SK-N-SH treated with all-trans-retinoic acid at 6 μM for 48 hours (cell line): Measurements from ENCODE around the gene SH2D6.
A peak's percentile ranks its signal among the peaks of the same experiment; 100 is the strongest.

Experiments
- ATAC-seq: fragments of 200-7000 bp; cut with Tn5 transposase; 3 replicates; pipeline ENCODE4 v1.9.1; 2020; ENCODE audit warnings: mild to moderate bottlenecking, moderate library complexity
- ARNTL ChIP-seq: fragments of 450-650 bp; formaldehyde crosslinking; IDR thresholded peaks from 2 replicates; pipeline ENCODE4 v1.5.0; 2020; ENCODE audit warnings: low read depth, mild to moderate bottlenecking, moderate library complexity, borderline replicate concordance
- CSDC2 ChIP-seq: fragments of 250-450 bp; sonication (Bioruptor Pico); IDR thresholded peaks from 2 replicates; pipeline ENCODE4 v1.5.0; 2020; ENCODE audit warnings: mild to moderate bottlenecking, moderate library complexity
- GLIS3 ChIP-seq: fragments of 250-450 bp; sonication (Bioruptor Pico); IDR thresholded peaks from 2 replicates; pipeline ENCODE4 v1.5.0; 2020; ENCODE audit warnings: mild to moderate bottlenecking, moderate library complexity
- ISL1 ChIP-seq: fragments of 250-450 bp; sonication (Bioruptor Pico); IDR thresholded peaks from 2 replicates; pipeline ENCODE4 v2.1.2; 2022; ENCODE audit warnings: mild to moderate bottlenecking, moderate library complexity
- PPARA ChIP-seq: fragments of 250-450 bp; sonication (Bioruptor Pico); IDR thresholded peaks from 2 replicates; pipeline ENCODE4 v1.5.0; 2020; ENCODE audit warnings: mild to moderate bottlenecking, borderline replicate concordance
- RARB ChIP-seq: fragments of 250-450 bp; sonication (Bioruptor Pico); IDR thresholded peaks from 2 replicates; pipeline ENCODE4 v1.8.0; 2021; ENCODE audit warnings: mild to moderate bottlenecking, moderate library complexity
- TCF4 ChIP-seq: fragments of 250-450 bp; sonication (Bioruptor Pico); IDR thresholded peaks from 2 replicates; pipeline ENCODE4 v1.8.0; 2021; ENCODE audit warnings: mild to moderate bottlenecking, moderate library complexity, borderline replicate concordance
- TOX ChIP-seq: fragments of 250-450 bp; sonication (Bioruptor Pico); IDR thresholded peaks from 2 replicates; pipeline ENCODE4 v1.8.0; 2021; ENCODE audit warnings: mild to moderate bottlenecking, moderate library complexity, borderline replicate concordance
- ZC3H10 ChIP-seq: fragments of 250-450 bp; sonication (Bioruptor Pico); IDR thresholded peaks from 2 replicates; pipeline ENCODE4 v1.5.1; 2021; ENCODE audit warnings: mild to moderate bottlenecking, moderate library complexity
- ZFP3 ChIP-seq: fragments of 250-450 bp; sonication (Bioruptor Pico); IDR thresholded peaks from 2 replicates; pipeline ENCODE4 v1.5.0; 2020; ENCODE audit warnings: mild to moderate bottlenecking, moderate library complexity
- ZFP30 ChIP-seq: fragments of 450-650 bp; formaldehyde crosslinking; IDR thresholded peaks from 2 replicates; pipeline ENCODE4 v1.5.0; 2022; ENCODE audit warnings: mild to moderate bottlenecking, moderate library complexity
- ZNF8 ChIP-seq: fragments of 450-650 bp; formaldehyde crosslinking; IDR thresholded peaks from 2 replicates; pipeline ENCODE4 v1.5.0; 2020; ENCODE audit warnings: mild to moderate bottlenecking, moderate library complexity
- TF ChIP-seq, protein P1 (sequence below): fragments of 250-450 bp; sonication (Bioruptor Pico); IDR thresholded peaks from 2 replicates; pipeline ENCODE4 v1.5.0; 2020; ENCODE audit warnings: mild to moderate bottlenecking, moderate library complexity
- TF ChIP-seq, protein P2 (sequence below): fragments of 250-450 bp; sonication (Bioruptor Pico); IDR thresholded peaks from 2 replicates; pipeline ENCODE4 v1.5.1; 2021; ENCODE audit warnings: mild to moderate bottlenecking, moderate library complexity
- TF ChIP-seq, protein P3 (sequence below): fragments of 250-450 bp; sonication (Bioruptor Pico); IDR thresholded peaks from 2 replicates; pipeline ENCODE4 v1.8.0; 2020; ENCODE audit warnings: mild to moderate bottlenecking, moderate library complexity, borderline replicate concordance
- TF ChIP-seq, protein P4 (sequence below): fragments of 250-450 bp; sonication (Bioruptor Pico); IDR thresholded peaks from 2 replicates; pipeline ENCODE4 v1.8.0; 2021; ENCODE audit warnings: low read depth, mild to moderate bottlenecking, moderate library complexity, borderline replicate concordance
- TF ChIP-seq, protein P5 (sequence below): fragments of 250-450 bp; sonication (Bioruptor Pico); IDR thresholded peaks from 2 replicates; pipeline ENCODE4 v1.5.1; 2020; ENCODE audit warnings: low read depth, mild to moderate bottlenecking, moderate library complexity

The SH2D6 gene

DNA sequence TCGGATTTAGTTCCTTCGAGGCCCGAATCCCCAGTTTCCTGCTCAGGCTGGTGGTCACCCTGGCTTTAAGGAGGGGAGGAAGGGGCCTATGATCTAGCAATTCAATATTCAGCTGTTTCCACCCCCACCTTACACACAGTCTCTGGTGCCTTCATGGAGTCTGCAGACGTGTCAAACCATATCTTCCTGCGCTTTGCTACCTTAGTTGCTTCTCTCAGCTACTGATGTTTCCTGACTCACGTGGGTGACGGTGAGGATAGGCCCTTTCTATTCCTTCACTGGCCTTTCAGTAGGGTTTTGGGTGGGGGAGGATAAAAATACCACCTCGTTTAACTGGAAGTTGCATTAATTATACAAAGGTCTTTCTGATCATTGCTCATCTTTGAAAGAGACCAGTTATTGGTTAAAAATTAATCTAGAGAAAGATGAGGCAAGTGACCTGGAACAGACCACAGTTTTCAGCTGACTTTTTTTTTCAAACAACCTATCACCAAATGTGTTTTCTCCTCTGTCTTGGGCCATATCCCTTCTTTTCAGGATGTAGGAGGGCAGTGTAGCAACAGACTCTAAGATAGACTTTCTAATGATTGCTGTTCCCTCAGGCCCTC, 49.7 kb downstream of the SH2D6 start (continued):
- TF ChIP-seq, protein P1, sequence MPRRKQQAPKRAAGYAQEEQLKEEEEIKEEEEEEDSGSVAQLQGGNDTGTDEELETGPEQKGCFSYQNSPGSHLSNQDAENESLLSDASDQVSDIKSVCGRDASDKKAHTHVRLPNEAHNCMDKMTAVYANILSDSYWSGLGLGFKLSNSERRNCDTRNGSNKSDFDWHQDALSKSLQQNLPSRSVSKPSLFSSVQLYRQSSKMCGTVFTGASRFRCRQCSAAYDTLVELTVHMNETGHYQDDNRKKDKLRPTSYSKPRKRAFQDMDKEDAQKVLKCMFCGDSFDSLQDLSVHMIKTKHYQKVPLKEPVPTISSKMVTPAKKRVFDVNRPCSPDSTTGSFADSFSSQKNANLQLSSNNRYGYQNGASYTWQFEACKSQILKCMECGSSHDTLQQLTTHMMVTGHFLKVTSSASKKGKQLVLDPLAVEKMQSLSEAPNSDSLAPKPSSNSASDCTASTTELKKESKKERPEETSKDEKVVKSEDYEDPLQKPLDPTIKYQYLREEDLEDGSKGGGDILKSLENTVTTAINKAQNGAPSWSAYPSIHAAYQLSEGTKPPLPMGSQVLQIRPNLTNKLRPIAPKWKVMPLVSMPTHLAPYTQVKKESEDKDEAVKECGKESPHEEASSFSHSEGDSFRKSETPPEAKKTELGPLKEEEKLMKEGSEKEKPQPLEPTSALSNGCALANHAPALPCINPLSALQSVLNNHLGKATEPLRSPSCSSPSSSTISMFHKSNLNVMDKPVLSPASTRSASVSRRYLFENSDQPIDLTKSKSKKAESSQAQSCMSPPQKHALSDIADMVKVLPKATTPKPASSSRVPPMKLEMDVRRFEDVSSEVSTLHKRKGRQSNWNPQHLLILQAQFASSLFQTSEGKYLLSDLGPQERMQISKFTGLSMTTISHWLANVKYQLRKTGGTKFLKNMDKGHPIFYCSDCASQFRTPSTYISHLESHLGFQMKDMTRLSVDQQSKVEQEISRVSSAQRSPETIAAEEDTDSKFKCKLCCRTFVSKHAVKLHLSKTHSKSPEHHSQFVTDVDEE, result no peak
- TF ChIP-seq ISL1, result no peak
- TF ChIP-seq, protein P2, sequence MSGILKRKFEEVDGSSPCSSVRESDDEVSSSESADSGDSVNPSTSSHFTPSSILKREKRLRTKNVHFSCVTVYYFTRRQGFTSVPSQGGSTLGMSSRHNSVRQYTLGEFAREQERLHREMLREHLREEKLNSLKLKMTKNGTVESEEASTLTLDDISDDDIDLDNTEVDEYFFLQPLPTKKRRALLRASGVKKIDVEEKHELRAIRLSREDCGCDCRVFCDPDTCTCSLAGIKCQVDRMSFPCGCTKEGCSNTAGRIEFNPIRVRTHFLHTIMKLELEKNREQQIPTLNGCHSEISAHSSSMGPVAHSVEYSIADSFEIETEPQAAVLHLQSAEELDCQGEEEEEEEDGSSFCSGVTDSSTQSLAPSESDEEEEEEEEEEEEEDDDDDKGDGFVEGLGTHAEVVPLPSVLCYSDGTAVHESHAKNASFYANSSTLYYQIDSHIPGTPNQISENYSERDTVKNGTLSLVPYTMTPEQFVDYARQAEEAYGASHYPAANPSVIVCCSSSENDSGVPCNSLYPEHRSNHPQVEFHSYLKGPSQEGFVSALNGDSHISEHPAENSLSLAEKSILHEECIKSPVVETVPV (CRISPR knock-in tag), result no peak
- TF ChIP-seq RARB (CRISPR knock-in tag), result no peak
- TF ChIP-seq, all 23 proteins: peak for 0

DNA sequence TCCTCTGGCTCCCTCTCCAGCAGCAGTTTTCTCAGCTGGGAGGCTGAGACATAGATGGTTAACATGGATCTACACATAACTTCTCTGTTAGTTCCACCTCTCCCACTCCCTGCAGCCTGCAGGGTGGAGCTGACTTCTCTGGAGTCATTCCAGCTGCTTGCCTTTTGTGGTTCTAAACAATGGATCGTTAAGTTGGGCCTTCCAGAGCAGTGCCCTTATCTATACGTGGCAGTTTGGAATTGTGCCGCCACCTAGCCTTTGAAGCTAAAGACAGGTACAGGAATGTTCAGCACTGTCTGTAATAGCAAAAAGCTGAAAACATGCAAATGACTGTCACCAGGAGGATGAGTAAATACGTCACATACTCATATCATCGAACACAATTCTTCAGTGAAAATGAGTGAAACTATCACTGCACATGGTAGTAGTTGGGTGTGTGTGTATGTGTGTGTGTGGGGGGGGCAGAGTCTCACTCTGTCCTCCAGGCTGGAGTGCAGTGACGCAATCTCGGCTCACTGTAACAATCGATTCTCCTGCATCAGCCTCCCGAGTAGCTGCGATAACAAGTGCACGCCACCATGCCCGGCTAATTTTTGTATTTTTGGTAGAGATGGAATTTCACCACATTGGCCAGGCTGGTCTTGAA, 50.3 kb downstream of the SH2D6 start:
- peak; percentile 45 for ATAC-seq

DNA sequence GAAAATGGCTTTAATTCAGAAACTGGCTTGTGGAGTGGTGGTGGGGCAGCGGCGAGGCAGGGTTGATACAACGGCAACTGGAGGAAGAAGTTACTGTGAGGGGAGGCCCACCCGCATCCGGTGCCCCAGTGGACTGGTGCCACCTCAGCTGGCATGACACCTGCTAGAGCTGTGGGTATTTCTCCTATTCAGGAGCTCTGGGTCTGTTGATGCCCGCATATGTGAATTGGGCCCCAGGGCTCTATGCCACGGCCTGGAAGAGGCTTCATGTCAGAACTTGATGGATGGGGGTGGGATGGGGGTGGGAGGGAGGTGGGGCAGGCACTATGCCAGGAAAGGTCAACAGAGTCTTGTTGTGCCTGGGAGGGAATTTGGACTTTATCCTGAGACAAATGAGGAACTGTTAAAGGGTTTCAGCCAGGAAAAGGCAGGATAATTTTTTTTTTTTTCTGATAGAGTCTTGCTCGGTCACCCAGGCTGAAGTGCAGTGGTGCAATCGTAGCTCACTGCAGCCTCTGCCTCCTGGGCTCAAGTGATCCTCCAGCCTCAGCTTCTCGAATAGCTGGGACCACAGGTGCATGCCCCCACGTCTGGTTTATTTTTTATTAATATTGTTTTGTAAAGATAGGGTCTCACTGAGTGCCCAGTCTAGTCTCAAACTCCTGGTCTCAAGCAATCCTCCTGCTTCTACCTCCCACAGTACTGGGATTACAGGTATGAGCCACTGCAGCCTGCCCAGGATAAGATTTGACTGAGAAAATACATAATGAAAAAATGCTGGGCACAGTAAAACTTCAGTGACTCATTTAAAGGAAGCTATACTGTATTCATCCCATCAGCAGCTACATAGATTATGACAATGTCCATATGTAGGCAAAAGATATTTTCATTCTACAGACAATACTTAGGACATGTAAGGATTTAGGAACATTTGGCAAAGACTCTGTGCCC, 52.6 kb downstream of the SH2D6 start:
- ATAC-seq, result peak; percentile 90
- TF ChIP-seq, protein P2 (CRISPR knock-in tag), result no peak
- TF ChIP-seq TOX (CRISPR knock-in tag) (no peak), GLIS3 (CRISPR knock-in tag) (no peak), ARNTL (CRISPR knock-in tag) (no peak), ZFP30 (CRISPR knock-in tag) (no peak), CSDC2 (CRISPR knock-in tag) (no peak), RARB (CRISPR knock-in tag) (no peak), ZFP3 (CRISPR knock-in tag) (no peak), ZC3H10 (CRISPR knock-in tag) (no peak)
- TF ChIP-seq, protein P3, sequence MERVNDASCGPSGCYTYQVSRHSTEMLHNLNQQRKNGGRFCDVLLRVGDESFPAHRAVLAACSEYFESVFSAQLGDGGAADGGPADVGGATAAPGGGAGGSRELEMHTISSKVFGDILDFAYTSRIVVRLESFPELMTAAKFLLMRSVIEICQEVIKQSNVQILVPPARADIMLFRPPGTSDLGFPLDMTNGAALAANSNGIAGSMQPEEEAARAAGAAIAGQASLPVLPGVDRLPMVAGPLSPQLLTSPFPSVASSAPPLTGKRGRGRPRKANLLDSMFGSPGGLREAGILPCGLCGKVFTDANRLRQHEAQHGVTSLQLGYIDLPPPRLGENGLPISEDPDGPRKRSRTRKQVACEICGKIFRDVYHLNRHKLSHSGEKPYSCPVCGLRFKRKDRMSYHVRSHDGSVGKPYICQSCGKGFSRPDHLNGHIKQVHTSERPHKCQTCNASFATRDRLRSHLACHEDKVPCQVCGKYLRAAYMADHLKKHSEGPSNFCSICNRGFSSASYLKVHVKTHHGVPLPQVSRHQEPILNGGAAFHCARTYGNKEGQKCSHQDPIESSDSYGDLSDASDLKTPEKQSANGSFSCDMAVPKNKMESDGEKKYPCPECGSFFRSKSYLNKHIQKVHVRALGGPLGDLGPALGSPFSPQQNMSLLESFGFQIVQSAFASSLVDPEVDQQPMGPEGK, result no peak
- TF ChIP-seq, protein P4, sequence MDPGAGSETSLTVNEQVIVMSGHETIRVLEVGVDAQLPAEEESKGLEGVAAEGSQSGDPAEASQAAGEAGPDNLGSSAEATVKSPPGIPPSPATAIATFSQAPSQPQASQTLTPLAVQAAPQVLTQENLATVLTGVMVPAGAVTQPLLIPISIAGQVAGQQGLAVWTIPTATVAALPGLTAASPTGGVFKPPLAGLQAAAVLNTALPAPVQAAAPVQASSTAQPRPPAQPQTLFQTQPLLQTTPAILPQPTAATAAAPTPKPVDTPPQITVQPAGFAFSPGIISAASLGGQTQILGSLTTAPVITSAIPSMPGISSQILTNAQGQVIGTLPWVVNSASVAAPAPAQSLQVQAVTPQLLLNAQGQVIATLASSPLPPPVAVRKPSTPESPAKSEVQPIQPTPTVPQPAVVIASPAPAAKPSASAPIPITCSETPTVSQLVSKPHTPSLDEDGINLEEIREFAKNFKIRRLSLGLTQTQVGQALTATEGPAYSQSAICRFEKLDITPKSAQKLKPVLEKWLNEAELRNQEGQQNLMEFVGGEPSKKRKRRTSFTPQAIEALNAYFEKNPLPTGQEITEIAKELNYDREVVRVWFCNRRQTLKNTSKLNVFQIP, result no peak
- TF ChIP-seq, protein P1, result no peak
- TF ChIP-seq, protein P5, sequence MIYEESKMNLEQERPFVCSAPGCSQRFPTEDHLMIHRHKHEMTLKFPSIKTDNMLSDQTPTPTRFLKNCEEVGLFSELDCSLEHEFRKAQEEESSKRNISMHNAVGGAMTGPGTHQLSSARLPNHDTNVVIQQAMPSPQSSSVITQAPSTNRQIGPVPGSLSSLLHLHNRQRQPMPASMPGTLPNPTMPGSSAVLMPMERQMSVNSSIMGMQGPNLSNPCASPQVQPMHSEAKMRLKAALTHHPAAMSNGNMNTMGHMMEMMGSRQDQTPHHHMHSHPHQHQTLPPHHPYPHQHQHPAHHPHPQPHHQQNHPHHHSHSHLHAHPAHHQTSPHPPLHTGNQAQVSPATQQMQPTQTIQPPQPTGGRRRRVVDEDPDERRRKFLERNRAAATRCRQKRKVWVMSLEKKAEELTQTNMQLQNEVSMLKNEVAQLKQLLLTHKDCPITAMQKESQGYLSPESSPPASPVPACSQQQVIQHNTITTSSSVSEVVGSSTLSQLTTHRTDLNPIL (CRISPR knock-in tag), result no peak

More for the DNA sequence above, 50.3 kb downstream of the SH2D6 start:
- TF ChIP-seq GLIS3 (CRISPR knock-in tag) (no peak), RARB (CRISPR knock-in tag) (no peak), ZFP3 (CRISPR knock-in tag) (no peak), ZNF8 (CRISPR knock-in tag) (no peak), CSDC2 (CRISPR knock-in tag) (no peak), TCF4 (no peak), TOX (CRISPR knock-in tag) (no peak), PPARA (no peak)
- TF ChIP-seq, protein P4, result no peak
- TF ChIP-seq, all 23 proteins: peak for 0
